K562 (cell line): Measurements from ENCODE around the gene MDK. TPM values are rescaled to one million over a fixed set of nuclear protein-coding genes. Genes with fewer than 3 reads are reported as not detected.
A peak's percentile ranks its signal among the peaks of the same experiment; 100 is the strongest.

Experiments
- CREB1 ChIP-seq, 2 experiments: sonication (generic) in 1 of 2; formaldehyde crosslinking in 1 of 2; IDR thresholded peaks; 2 replicates each; pipeline versions ENCODE4 v1.6.1 to v1.8.0; 2012 to 2022; ENCODE audit warnings: inconsistent platforms in 1 of 2, mild to moderate bottlenecking in 1 of 2, missing genetic modification reagents in 1 of 2, moderate library complexity in 1 of 2
- CREM ChIP-seq: IDR thresholded peaks from 2 replicates; pipeline ENCODE4 v1.6.1; 2014; ENCODE audit warnings: antibody characterized with exemption, low read depth
- GABPA ChIP-seq: fragments of 200-800 bp; sonication (Bioruptor generic); conservative IDR thresholded peaks from 2 replicates; pipeline ENCODE4 v1.6.1; 2016; ENCODE audit warnings: low read depth, missing genetic modification characterization, missing compliant biosample characterization
- KDM2B ChIP-seq: fragments of 250-450 bp; sonication (Bioruptor Pico); IDR thresholded peaks from 2 replicates; pipeline ENCODE4 v1.8.0; 2021; ENCODE audit warnings: mild to moderate bottlenecking, moderate library complexity
- NCOA4 ChIP-seq: fragments of 450-650 bp; IDR thresholded peaks from 2 replicates; pipeline ENCODE4 v1.6.1; 2018; ENCODE audit warnings: mild to moderate bottlenecking; ENCODE audit not compliant: partially characterized antibody
- NR1H2 ChIP-seq: sonication (generic); formaldehyde crosslinking; IDR thresholded peaks from 2 replicates; pipeline ENCODE4 v1.4.0; 2020; ENCODE audit warnings: mild to moderate bottlenecking, missing genetic modification reagents
- NR2C2 ChIP-seq, 2 experiments: fragments of 200-800 bp in 1 of 2; sonication (Bioruptor generic) in 1 of 2; sonication (generic) in 1 of 2; formaldehyde crosslinking in 1 of 2; IDR thresholded peaks; 2 replicates each; pipeline versions ENCODE4 v1.6.1 to v1.8.0; 2016 to 2022; ENCODE audit warnings: mild to moderate bottlenecking in 1 of 2, missing compliant biosample characterization in 1 of 2, missing genetic modification characterization in 1 of 2, missing genetic modification reagents in 1 of 2
- POLR3A ChIP-seq: IDR thresholded peaks from 2 replicates; pipeline ENCODE4 v1.6.1; 2011; ENCODE audit warnings: borderline replicate concordance, mild to moderate bottlenecking, moderate library complexity; ENCODE audit not compliant: insufficient read length, insufficient read depth; ENCODE audit errors: extremely low read depth
- SP2 ChIP-seq: IDR thresholded peaks from 2 replicates; pipeline ENCODE4 v1.6.1; 2011; ENCODE audit warnings: mild to moderate bottlenecking, low read depth, low read length, moderate library complexity; ENCODE audit not compliant: poor library complexity, severe bottlenecking; ENCODE audit errors: extremely low read depth
- SRF ChIP-seq, 2 experiments: fragments of 250-450, 450-650 bp in 1 of 2; sonication (Bioruptor Pico) in 1 of 2; sonication (generic) in 1 of 2; formaldehyde crosslinking; IDR thresholded peaks; 2 replicates each; pipeline versions ENCODE4 v1.5.0 to v1.5.1; 2020 to 2022; ENCODE audit warnings: mild to moderate bottlenecking in 1 of 2, missing genetic modification reagents in 1 of 2
- STAG1 ChIP-seq: sonication (generic); formaldehyde crosslinking; IDR thresholded peaks from 2 replicates; pipeline ENCODE4 v1.5.0; 2020; ENCODE audit warnings: missing genetic modification reagents, borderline replicate concordance
- TAF7 ChIP-seq: fragments of 450-650 bp; IDR thresholded peaks from 2 replicates; pipeline ENCODE4 v1.6.1; 2016; ENCODE audit warnings: missing genetic modification characterization, missing compliant biosample characterization
- U2AF1 ChIP-seq: fragments of 200-400 bp; formaldehyde crosslinking; optimal IDR thresholded peaks from 2 replicates; pipeline ENCODE3; 2017; ENCODE audit warnings: mild to moderate bottlenecking, low read depth, low read length, moderate library complexity
- UBTF ChIP-seq, 2 experiments: IDR thresholded peaks; 2 replicates each; pipeline ENCODE4 v1.6.1; 2012; ENCODE audit warnings: improper control_type of control experiment in 2 of 2, low read depth in 2 of 2, low read length in 2 of 2, borderline replicate concordance in 1 of 2
- XRCC5 ChIP-seq: fragments of 200-400 bp; formaldehyde crosslinking; IDR thresholded peaks from 2 replicates; pipeline ENCODE4 v1.6.1; 2017; ENCODE audit warnings: low read depth, mild to moderate bottlenecking, low read length
- ZFX ChIP-seq: sonication (generic); formaldehyde crosslinking; IDR thresholded peaks from 2 replicates; pipeline ENCODE4 v1.8.0; 2022; ENCODE audit warnings: mild to moderate bottlenecking, missing genetic modification reagents, moderate library complexity
- ZNF274 ChIP-seq: IDR thresholded peaks from 2 replicates; pipeline ENCODE4 v1.6.1; 2011; ENCODE audit warnings: low read depth, mild to moderate bottlenecking, low read length, moderate library complexity, borderline replicate concordance
- ZNF449 ChIP-seq: fragments of 250-450 bp; sonication (Bioruptor Pico); IDR thresholded peaks from 2 replicates; pipeline ENCODE4 v1.8.0; 2022; ENCODE audit warnings: moderate library complexity, mild to moderate bottlenecking, inconsistent platforms
- ZNF75A ChIP-seq: fragments of 450-650 bp; formaldehyde crosslinking; IDR thresholded peaks from 2 replicates; pipeline ENCODE4 v1.4.0; 2020; ENCODE audit warnings: mild to moderate bottlenecking
- polyA plus RNA-seq, 8 experiments: library from polyadenylated mRNA; depleted of rRNA in 4 of 8; stranded (reverse) in 5 of 8; unstranded in 3 of 8; fragments of >200 nt; fragmentation: Nextera tagmentation in 2 of 8; fragmentation: Illumina TruSeq in 1 of 8; extraction: Ambion mirVana in 2 of 8; extraction: Trizol in 1 of 8; gene quantifications; 2 replicates each; pipeline versions ENCODE4 v1.2.1 to v1.2.3, GENCODE V29; 2011 to 2014; ENCODE audit warnings: inconsistent platforms in 1 of 8, missing spikeins in 1 of 8
- total RNA-seq, 7 experiments: library from RNA; depleted of rRNA in 6 of 7; stranded (reverse); fragments of >200 nt in 6 of 7; fragmentation: Illumina TruSeq in 2 of 7; extraction: Trizol in 2 of 7; gene quantifications; 2 replicates each; pipeline versions ENCODE4 v1.2.1 to v1.2.3, GENCODE V29; 2011 to 2021; ENCODE audit warnings: low replicate concordance in 1 of 7
- TF ChIP-seq, protein P1 (sequence below): fragments of 450-650 bp; formaldehyde crosslinking; IDR thresholded peaks from 2 replicates; pipeline ENCODE4 v1.4.0; 2020; ENCODE audit warnings: mild to moderate bottlenecking, moderate library complexity

Gene MDK
- total and polyA plus RNA-seq, 9 of the 15 experiments (the other 6 are each of a cell fraction or from before 2014, with no cell fraction given), result 20.7 to 700 (median 350) TPM

DNA sequence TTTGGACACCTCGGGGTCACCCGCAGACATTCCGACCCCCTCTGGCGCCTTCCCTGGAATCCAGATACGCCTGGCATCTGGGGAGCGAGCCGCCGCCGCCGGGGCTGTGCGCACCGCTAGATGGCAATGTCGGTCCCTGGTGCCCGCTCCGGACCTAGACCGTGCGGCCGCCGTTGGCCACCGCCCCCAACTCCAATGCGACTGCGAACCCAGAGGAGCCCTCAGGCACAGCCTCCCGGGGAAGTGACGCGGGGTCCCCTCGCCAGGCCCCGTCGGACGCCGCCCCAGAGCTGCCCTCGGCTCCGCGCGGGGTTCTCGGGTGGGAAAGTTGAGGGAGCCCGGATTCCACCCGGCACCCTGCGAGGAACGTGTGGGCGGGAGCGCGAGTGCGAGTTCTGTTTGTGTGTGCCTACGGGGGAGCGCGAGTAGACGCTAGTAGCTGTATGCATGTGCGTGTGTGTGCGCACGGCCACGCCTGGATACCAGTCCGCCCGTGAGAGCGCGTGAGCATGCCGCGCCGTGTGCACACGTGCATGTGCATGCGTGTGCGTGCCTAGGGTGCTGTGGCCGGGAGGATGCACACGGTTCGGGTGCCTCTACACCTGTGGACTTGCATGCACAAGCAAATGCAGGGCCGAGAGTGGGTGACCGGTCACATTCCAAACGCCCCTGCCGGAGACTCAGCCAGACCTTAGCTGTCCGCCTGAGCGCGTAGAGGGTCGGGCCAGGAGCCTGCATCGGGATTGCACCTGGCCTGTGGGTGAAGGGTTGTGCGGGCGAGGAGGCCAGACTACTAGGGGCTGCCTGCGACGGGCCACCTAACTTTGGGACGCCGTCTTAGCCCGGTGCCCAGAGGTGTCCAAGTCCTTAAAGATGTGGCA lies 8.2 kb downstream of the MDK start (continued):
- no peak for TF ChIP-seq ZNF75A
- TF ChIP-seq GABPA (tag), result no peak
- TF ChIP-seq, protein P1, sequence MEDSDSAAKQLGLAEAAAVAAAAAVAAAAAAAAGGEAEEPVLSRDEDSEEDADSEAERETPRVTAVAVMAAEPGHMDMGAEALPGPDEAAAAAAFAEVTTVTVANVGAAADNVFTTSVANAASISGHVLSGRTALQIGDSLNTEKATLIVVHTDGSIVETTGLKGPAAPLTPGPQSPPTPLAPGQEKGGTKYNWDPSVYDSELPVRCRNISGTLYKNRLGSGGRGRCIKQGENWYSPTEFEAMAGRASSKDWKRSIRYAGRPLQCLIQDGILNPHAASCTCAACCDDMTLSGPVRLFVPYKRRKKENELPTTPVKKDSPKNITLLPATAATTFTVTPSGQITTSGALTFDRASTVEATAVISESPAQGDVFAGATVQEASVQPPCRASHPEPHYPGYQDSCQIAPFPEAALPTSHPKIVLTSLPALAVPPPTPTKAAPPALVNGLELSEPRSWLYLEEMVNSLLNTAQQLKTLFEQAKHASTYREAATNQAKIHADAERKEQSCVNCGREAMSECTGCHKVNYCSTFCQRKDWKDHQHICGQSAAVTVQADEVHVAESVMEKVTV (CRISPR knock-in tag), result peak; percentile 51
- 0 out of 2 replicates have a peak, but pooled peaks have one; percentile 31 for TF ChIP-seq CREB1 (IDR thresholded peaks at IDR 0.05)
- TF ChIP-seq CREB1 (CRISPR knock-in tag; IDR thresholded peaks at IDR 0.05), result peak; percentile 24; the same call in 1 of the 2 replicates
- 0 out of 4 replicates have a peak, but pooled peaks of 1 of the 2 experiments have one; percentile 44 for TF ChIP-seq SRF (CRISPR knock-in tag; IDR thresholded peaks at IDR 0.05)
- no peak for TF ChIP-seq ZNF449 (CRISPR knock-in tag)
- no peak for TF ChIP-seq ZFX (CRISPR knock-in tag)
- TF ChIP-seq UBTF (IDR thresholded peaks at IDR 0.05; ENCODE audit: borderline replicate concordance in 1 of 2, low read depth in 2 of 2, low read length in 2 of 2), result 0 out of 4 replicates have a peak, but pooled peaks of 1 of the 2 experiments have one; percentile 67
- TF ChIP-seq XRCC5, result 0 out of 2 replicates have a peak, but pooled peaks have one; percentile 70
- 0 out of 2 replicates have a peak, but pooled peaks have one; percentile 56 for TF ChIP-seq KDM2B
- no peak for TF ChIP-seq POLR3A
- TF ChIP-seq SP2, result no peak
- TF ChIP-seq U2AF1, result no peak
- no peak for TF ChIP-seq NCOA4
- TF ChIP-seq ZNF274, result no peak
- no peak for TF ChIP-seq NR2C2 (CRISPR knock-in tag; IDR thresholded peaks at IDR 0.05)
- TF ChIP-seq NR2C2 (tag; IDR thresholded peaks at IDR 0.05), result no peak
- TF ChIP-seq CREM, result peak; percentile 1; the same call in 1 of the 2 replicates
- TF ChIP-seq NR1H2 (CRISPR knock-in tag), result no peak
- TF ChIP-seq STAG1 (CRISPR knock-in tag), result peak; percentile 84
- TF ChIP-seq TAF7 (tag), result no peak
